Measurements from ENCODE around the gene ZNF100.
"Not testable (repeated sequence)": the region's sequence is repeated elsewhere in the genome, so short reads cannot be mapped to it uniquely, and the experiment has no call there.

ZNF100 gene

GRCh38 chr19:21699197-21699596, 68.2 kb downstream of the ZNF100 start:
- no peak for DNase-seq

DNA sequence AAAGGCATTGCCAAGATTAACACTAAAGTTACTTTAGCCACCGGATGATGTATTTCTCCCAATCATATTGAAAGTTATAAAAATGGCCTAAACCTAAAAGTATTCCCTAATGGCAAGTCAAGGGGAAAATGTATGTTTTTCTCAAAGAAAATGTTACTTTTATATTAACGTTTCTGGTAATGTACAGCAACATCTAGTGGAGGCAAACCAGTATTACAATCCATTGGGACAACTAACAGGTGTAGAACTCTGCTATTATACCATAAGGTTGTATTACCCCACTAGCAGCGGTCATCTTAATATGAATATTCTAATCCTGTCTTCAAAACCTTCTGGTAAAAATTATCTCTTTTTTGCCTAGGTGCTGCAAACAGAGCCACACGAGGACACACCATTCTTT, 69.2 kb downstream of the ZNF100 start:
- peak; percentile 23 to 39 for DNase-seq

DNA sequence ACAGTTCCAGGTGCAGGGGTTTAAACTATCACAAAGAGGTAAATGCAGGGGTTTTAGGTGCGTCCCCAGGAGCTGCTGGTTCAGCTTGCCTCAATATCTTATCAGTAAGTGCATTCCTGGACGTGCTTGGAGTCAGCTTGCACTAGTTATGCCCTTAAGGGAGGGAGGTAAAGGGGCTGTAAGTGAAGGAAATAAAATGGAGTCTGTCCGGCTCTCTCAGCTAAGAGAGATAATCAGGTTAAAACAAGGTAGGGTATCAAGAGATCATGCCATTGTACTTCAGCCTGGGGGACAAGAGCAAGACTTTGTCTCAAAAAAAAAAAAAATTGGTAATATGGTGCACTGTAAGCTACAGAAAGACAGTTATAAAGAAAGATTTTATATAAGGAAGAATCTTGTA, 69.7 kb downstream of the ZNF100 start:
- DNase-seq = no peak

DNA sequence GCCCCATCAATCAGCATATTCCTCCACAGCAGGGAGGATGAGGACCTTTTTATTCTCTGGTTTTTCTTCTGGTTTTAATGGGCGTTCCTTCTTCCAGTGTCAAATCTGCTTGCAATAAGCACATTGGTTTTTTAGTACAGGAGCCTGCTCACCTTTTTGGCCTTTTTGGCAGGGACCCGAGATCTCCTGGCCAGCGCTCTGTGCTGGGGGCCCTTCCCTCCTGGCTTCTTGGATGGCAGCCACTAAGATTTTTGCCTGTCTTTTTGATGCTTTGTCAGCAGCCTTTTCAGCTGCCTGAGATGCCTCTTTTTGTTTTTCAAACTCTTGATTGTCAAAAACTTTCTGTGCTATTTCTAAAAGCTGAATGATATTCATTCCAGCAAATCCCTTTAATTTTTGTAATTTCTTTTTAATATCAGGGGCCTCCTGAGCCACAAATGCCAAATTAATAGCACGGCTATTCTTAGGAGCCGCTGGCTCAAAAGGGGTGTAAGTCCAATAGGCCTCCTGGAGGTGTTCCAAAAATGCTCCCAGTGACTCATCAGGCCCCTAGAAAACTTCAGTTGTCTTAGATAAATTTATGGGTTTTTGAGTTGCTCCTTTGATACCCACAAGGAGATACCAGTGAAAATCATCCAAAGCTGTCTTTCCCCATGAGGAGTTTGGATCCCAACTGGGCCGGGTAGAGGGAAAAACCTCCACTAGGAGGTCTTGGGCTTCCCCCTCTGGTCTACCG, 73.0 kb downstream of the ZNF100 start:
- no peak for DNase-seq

DNA sequence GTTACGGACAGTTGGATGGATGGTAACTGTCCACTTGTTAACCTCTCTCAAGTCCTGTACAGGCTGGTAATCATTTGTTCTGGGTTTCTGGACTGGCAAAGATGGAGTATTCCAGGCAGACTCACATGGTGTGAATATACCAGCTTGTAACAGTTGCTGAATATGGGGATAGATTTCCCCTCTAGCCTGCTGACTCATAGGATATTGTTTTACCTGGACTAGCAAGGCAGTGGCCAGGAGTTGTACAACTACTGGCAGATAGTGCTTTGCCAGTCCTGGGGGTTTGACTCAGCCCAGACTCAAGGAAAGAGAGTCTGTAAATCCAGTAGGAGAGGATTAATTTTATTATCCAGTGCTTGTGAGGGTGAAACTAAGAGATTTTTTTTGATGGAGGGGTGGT, 74.0 kb downstream of the ZNF100 start:
- DNase-seq = no peak

DNA sequence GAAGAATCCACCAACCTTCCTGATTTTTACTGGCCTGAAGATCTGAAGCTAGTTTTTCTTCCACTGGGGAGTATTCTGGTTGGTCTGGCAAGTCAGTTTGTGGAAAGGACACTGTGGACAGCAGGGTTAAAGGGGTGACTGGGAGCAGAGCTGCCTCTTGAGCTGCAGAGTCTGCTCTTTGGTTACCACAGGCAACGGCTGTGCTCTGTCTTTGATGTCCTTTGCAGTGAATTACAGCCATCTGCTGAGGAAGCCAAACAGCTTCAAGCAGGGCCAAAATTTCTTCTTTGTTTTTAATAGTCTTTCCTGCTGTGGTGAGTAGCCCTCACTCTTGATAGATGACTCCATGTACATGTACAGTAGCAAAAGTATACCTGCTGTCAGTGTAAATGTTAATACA, 75.7 kb downstream of the ZNF100 start:
- DNase-seq = no peak

DNA sequence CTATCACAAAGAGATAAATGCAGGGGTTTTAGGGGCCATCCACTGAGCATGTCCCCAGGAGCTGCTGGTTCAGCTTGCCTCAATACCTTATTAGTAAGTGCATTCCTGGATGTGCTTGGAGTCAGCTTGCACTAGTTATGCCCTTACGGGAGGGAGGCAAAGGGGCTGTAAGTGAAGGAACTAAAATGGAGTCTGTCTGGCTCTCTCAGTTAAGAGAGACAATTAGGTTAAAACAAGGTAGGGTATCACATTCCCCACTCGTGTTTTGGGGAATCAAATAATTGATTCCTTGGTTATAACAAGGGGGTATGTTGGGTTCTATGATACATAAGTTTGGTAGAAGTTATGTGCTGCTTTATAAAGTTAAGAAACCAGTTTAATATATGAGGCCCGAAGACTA, 78.9 kb downstream of the ZNF100 start:
- DNase-seq = no peak

- DNase-seq = no peak
These were observed 86.7 kb downstream of the ZNF100 start for GRCh38 chr19:21680671-21681070.

DNA sequence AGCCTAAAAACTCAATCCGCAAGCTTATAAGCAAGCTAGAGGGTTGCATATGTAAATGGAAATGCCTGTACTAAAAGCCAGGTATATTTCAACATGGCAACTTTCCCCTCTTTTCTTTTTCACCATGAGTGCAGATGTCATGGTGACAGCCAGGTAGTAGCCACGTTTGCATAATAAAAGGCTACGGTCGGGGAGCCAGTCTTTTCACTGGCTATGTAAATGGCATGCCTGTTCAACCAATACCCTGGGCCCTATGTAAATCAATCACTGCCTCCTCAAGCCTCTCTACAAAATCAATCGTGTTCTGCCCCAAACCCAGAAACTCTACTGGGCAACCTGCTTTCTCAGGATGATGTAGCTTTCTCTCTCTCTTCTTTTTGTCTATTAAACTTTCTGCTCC, 87.4 kb downstream of the ZNF100 start:
- DNase-seq = no peak

DNA sequence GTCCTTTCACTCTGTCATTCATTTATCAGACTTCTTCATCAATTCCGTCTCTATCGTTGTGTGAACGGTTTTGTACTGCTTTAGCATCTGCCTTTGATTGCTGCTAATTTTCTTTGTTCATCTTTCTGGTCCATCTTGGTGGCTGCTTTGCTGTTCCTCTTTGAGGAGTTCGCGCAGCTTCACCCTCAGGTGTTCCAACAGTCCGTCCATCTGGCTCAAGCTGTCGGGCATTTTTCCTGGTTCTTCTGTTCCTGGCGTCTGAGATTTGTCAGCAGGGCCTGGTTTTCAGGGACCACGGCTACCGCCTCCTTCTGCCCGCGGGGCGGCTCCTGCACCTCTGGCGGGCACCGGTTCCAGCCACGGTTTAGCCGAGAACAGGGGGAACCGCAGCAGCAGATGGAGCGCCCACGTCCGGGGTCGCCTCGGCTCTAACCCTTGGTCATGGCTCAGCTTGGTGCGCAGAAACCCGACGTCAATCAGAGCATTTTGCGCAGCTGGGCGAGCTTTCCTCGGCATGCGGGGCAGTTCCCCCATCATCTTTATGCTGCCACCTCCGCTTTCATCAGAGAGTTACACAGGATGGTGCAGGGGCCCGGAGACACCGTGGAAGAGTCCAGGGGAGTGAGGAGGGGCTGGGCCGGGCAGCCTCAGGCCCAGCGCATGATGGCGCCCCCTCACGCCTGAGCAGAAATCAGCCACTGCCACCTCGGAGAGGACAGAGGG, 89.5 kb downstream of the ZNF100 start:
- no peak for DNase-seq

GRCh38 chr19:21674454-21674853, 92.9 kb downstream of the ZNF100 start:
- no peak for DNase-seq

DNA sequence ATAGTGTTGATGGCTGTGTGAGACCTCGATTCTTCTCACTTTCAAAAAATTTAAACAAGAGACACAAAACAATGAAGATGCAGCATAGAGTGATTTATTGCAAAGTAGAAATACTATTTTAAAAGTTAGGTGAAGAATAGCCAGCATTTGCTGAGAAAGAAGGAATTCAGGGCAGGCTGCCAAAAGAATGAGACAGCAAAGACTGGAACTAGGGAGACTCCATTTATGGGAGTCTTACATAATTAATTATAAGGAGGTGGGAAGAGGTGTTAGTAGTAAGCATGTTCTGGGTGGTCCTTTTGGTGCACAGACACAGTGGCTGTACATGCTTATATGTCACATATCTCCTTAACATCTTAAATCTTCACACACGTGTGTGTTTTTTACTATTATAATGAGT, 93.9 kb downstream of the ZNF100 start:
- DNase-seq = not testable (repeated sequence)
